GM21447 (cell line): Measurements from ENCODE around the gene TCP11L1.
"Not testable (repeated sequence)": the region's sequence is repeated elsewhere in the genome, so short reads cannot be mapped to it uniquely, and the experiment has no call there.

Experiments
- ATAC-seq: cut with Tn5 transposase; IDR thresholded peaks from one replicate; pipeline ENCODE4 v1.9.1; 2021; ENCODE audit not compliant: unreplicated experiment

Gene TCP11L1

DNA sequence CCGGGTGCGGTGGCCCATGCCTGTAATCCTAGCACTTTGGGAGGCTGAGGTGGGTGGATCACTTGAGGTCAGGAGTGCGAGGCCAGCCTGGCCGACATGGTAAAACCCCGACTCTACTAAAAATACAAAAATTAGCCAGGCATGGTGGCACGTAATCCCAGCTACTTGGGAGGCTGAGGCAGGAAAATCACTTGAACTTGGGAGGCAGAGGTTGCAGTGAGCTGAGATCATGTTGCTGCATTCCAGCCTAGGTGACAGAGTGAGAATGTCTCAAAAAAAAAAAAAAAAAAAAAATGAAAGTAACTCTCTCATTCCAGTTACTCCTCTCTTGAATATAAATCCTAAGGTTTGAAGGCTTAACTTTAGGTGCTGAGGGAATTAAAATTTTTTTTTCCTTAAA lies 10.2 kb upstream of the TCP11L1 start:
- ATAC-seq: not testable (repeated sequence)

GRCh38 chr11:33033493-33033892 lies 5.9 kb upstream of the TCP11L1 start:
- ATAC-seq: no peak

DNA sequence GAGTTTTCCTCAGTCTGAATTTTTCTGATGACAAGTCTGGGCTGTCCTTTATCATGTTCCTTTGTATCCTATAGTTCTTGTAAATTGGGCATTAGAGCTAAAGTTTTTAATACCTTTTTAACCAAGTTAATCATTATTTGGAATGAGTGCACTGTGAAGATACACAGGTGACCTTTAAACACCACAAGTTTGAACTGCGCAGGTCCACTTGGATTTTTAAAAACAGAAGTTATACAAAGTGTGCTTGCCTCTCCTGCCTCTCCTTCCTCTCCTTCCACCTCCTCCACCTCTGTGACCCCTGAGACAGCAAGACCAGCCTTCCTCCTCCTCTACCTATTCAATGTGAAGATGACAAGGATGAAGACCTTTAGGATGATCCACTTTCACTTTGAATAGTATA lies 4.4 kb upstream of the TCP11L1 start:
- ATAC-seq: no peak

DNA sequence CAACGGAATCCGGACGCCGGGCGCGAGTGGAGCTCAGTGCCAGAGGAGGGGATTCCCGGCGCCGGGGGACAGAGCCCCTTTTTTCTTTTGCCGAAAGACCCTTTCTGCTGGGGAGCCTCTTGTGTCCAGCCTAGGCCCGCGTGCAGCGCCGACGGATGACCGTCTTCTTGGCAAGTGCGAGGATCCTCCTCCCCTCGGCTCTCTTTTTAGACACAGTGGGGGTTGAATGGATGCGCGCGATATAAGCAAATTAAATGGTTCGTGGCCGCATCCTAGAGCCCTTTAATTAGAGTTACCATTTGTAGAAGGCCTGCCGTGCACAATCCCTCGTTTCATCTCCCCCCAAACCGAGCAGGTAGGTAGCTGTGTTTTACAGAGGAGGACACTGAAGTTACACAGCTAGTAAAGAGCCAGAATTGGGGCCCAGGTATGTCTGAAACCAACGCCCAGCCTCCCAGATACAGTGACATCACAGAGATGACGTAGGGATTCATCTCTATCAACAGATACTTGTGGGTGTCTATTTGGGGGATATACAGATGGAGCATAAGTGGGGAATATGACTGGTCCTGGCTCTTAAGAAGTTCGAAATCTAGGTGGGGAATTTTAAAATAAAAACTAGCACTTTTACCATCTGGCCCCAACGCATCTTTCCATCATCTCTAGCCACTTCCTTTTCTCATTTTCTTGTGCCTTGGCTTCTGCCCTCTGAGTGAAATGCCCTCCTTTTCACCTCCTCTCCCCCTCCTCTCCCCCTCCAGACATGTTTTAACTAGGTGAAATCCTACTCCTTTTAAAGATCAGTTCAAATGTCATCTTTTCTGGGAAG lies 875 bp downstream of the TCP11L1 start:
- ATAC-seq: peak; percentile 31

- ATAC-seq: no peak
These were observed 1.6 kb downstream of the TCP11L1 start for GRCh38 chr11:33040862-33041453.

- ATAC-seq: no peak
These were observed 4.0 kb downstream of the TCP11L1 start for GRCh38 chr11:33043221-33043830.

- ATAC-seq: no peak
These were observed 4.9 kb downstream of the TCP11L1 start for GRCh38 chr11:33044285-33044756.

DNA sequence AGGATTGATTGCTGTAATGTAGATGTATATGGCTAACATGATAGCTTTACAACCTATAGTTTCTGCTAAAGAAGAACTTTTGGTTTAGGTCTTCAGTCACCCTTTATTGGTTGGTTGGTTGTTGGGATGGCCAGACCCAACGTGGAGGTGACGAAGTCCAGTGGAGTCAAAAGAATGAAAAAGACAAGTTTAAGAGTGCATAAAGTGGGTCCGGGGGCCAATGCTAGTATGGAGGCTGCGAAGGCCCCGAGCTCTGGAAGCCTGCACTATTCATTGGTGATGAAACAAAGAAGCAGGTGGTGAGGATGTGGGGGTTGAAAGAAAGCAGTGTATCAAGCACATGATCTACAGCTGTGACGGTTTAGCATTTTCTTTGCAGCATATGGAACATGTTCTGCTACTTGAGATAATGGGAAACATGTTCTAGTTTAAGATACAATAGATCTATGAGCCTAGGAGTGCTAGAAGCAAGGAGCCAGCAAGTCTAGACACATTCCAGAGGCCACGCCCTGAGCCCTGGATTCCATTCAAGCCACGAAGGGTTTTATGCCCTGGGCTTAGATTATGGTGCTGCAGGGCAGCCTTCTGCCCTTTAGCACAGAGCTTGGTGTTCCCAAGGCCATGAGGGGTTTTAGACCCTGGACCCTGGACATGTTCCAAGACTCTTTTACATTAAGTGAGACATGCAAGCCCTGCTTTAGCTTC lies 6.3 kb downstream of the TCP11L1 start:
- ATAC-seq: no peak

DNA sequence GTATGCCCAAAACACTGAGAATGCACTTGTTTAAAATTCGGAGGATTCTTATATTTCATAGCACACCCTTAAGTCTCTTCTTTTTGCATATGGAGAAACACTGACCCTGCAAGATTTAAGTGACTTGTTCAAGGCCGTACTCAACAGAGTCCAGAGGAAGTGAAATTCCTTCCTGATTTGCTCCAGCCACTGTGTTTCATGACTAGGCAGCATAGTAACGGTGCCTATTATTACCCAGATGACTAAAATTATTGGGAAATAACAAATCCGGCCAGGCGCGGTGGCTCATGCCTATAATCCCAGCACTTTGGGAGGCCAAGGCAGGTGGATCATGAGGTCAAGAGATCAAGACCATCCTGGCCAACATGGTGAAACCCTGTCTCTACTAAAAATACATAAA lies 9.3 kb downstream of the TCP11L1 start:
- not testable (repeated sequence) for ATAC-seq

DNA sequence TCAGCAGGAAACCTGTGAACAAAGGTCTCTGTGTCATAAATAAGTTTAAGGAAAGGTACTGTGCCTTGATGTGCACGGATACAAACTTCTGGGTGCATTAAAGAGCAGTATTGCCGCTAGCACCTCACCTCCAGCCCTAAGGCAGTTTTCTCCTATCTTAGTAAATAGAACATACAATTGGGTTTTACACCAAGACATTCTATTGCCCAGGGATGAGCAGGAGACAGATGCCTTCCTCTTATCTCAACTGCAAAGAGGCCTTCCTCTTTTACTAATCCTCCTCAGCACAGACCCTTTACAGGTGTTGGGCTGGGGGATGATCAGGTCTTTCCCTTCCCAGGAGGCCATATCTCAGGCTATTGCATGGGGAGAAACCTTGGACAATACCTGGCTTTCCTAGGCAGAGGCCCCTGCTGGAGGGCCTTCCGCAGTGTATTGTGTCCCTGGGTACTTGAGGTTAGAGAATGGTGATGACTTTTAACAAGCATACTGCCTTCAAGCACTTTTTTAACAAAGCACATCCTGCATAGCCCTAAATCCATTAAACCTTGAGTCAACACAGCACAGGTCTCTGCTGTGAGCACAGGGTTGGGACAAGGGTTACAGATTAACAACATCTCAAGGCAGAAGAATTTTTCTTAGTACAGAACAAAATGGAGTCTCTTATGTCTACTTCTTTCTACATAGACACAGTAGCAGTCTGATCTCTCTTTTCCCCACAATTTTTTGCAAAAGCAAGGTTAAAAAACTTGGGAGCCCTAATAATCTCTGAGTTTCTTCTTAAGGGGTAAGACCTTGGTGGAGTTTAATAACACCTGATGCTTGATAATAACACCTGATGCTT lies 10.4 kb downstream of the TCP11L1 start:
- ATAC-seq: not testable (repeated sequence)

DNA sequence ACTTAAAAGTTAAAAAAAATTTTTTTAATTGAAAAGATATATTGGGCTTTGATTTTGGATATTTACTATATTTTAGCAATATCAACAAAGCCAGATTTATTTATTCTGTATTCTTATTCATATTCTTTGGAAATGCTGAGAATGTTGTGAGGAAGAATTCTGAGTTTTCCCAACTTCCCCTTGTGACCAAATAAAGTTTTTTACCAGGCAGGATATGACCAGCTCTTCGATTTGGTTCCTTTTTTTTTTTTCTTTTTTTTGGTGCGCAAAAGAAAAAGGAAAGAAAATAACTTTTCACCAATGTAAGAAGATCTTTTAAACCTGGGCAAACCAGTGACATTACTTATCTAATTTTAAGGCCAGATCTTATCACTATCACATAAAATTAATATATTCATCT lies 12.9 kb downstream of the TCP11L1 start:
- no peak for ATAC-seq

DNA sequence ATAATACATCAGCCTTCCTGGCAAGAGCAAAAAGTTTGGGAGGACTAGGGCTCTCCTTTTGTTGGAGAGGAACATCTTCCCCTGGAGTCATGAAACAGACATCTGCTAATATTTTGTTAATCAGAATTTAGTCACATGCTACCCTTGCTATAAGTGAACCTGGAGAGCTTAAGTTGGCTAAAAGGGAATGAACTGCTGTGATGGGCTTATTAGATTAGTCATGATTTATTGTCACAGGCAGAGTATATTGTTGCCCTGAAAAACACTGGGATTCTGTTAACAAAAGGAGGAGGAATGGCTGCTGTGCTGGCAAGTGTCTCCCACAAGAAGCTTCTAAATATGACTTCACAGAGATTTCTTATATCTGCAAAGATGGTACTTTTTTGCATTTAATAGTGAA lies 16.0 kb downstream of the TCP11L1 start:
- no peak for ATAC-seq

GRCh38 chr11:33057284-33057683 lies 17.9 kb downstream of the TCP11L1 start:
- no peak for ATAC-seq

GRCh38 chr11:33059331-33060007 lies 20.1 kb downstream of the TCP11L1 start:
- ATAC-seq: no peak

DNA sequence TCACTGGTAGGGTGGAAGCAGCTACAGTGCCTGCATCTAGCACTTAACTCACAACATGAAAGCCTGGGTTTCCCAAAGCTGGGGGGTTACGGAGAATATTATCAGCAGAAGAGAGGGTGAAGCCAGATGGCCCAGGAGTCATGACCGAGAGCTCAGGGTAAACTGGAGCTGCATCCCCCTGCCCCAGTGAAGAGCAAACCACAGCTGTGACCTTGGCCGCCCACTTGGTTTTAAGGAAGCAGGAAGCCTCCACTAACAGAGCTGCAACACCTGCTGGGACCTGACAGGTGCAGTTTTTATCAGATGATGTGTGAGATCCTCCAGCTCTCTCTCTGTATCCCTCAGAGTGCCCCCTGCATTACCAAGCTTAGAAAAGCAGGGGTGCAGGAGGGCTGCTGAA lies 20.9 kb downstream of the TCP11L1 start:
- no peak for ATAC-seq

GRCh38 chr11:33062137-33062536 lies 22.8 kb downstream of the TCP11L1 start:
- no peak for ATAC-seq

DNA sequence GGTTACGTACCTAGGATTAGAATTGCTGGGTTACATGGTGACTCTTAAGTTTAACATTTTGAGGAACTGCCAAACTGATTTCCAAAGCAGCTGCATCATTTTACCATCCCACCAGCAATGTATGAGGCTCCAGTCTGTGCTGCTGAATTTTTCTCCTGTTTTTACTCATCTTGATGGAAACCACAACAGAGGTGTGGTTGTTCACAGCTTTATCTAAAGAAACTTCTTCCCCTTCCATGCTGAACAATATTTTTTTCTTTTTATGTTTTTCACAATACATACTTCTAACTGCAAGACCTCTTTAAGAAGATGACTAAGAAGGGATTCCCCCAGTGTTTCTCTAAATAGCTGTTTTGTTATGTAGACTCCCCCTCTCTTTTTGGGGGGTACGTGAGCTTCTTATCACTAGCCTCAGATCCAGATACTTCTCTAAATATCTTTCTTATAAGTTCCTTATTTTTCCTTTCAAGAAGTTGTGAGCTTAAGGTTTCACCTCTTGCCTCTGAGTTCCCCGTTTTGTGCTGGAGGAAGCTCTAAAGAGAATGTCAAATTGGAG lies 24.0 kb downstream of the TCP11L1 start:
- peak; percentile 49 for ATAC-seq

DNA sequence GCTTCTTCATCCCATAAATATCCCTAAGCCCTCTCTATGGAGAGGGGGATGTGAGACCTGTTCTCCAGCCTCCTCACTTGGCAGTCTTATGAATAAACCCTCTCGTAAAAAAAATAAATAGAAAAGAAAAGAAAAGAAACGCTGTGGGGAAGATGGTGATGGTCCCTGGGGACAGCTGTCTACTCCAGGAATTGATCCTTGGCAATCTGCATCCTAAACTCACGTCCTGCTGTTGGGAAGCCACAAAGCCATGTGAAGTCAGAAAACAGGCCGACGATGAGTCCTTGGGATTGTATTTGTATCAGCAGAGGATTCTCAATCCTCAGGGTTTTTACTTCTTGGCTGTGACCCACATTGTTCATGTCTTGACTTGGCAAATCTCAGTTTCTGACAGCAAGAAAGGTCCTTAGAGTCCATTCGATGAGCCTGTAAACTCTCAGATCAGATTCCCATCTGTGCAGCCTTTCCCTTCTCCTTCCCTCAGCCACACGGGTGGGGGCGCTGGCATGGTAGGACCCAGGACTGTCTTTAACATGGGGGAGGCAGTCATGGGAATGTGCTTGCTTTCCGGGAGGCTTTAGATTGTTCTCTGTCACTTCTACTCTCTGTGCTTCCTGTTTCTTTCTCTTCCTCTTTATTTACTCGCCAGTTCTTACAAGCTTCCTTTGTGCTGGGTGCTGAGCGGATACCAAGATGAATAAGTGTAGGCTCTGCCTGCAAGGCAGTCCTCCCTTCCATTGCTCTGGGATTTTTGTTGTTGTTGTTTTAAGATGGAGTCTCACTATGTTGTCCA lies 24.9 kb downstream of the TCP11L1 start:
- ATAC-seq: no peak

- ATAC-seq: no peak
These were observed 25.5 kb downstream of the TCP11L1 start for GRCh38 chr11:33064866-33065265.
